SU-DHL-6 (cell line): ENCODE results near the gene FGFR2.

Source experiments
- H2AFZ ChIP-seq: fragments of 200-600 bp; sonication (generic); 2 replicates; pipeline ENCODE4 v1.6.1; 2014; ENCODE audit warnings: low read depth, mild to moderate bottlenecking, moderate library complexity, mixed read lengths, antibody characterized with exemption, low read length; ENCODE audit not compliant: severe bottlenecking
- H3F3A ChIP-seq: fragments of 200-600 bp; shearing (Covaris generic); 2 replicates; pipeline ENCODE4 v1.6.0; 2016; ENCODE audit warnings: antibody characterized with exemption, mild to moderate bottlenecking; ENCODE audit not compliant: insufficient read depth
- H3K27ac ChIP-seq: fragments of 200-600 bp; sonication (generic); 2 replicates; pipeline ENCODE4 v1.5.1; 2016; ENCODE audit warnings: low read depth, mild to moderate bottlenecking, low read length, moderate library complexity, mixed read lengths
- H3K27me3 ChIP-seq: fragments of 200-600 bp; sonication (generic), shearing (Covaris generic); 2 replicates; pipeline ENCODE4 v1.6.0; 2014; ENCODE audit warnings: mild to moderate bottlenecking, low read length
- H3K36me3 ChIP-seq: fragments of 200-600 bp; sonication (generic); 2 replicates; pipeline ENCODE4 v1.6.1; 2014; ENCODE audit warnings: mild to moderate bottlenecking, low read length, mixed read lengths
- H3K4me2 ChIP-seq: fragments of 300-600, 200-600 bp; shearing (Covaris generic), sonication (generic); 2 replicates; pipeline ENCODE4 v1.6.0; 2014; ENCODE audit warnings: low read length, low read depth, mild to moderate bottlenecking; ENCODE audit not compliant: poor library complexity, severe bottlenecking
- H3K4me3 ChIP-seq: fragments of 200-600 bp; sonication (generic); 2 replicates; pipeline ENCODE4 v1.5.1; 2014; ENCODE audit warnings: antibody characterized with exemption, low read length, mild to moderate bottlenecking, mixed read lengths; ENCODE audit not compliant: insufficient read depth, poor library complexity, severe bottlenecking
- H3K79me2 ChIP-seq: fragments of 200-600 bp; sonication (generic); 2 replicates; pipeline ENCODE4 v1.6.1; 2014; ENCODE audit warnings: mild to moderate bottlenecking, low read length, moderate library complexity; ENCODE audit not compliant: insufficient read depth
- H3K9ac ChIP-seq: fragments of 200-600 bp; sonication (generic); 2 replicates; pipeline ENCODE4 v1.7.0; 2014; ENCODE audit warnings: mild to moderate bottlenecking, low read length
- H3K9me2 ChIP-seq: fragments of 200-600 bp; sonication (generic); replicated peaks from 2 replicates; pipeline ENCODE4 v1.6.1; 2014; ENCODE audit warnings: low read length; ENCODE audit not compliant: insufficient read depth
- H3K9me3 ChIP-seq: fragments of 200-600 bp; sonication (generic); 2 replicates; pipeline ENCODE4 v1.6.1; 2014; ENCODE audit warnings: low read length, mixed read lengths; ENCODE audit not compliant: insufficient read depth
- H4K20me1 ChIP-seq: fragments of 200-600 bp; sonication (generic); 2 replicates; pipeline ENCODE4 v1.6.1; 2014; ENCODE audit warnings: low read depth, mild to moderate bottlenecking, antibody characterized with exemption, low read length, moderate library complexity, mixed read lengths
- CTCF ChIP-seq: fragments of 200-600 bp; sonication (generic); IDR thresholded peaks from one replicate; pipeline ENCODE4 v1.5.1; 2017; ENCODE audit warnings: antibody characterized with exemption, mild to moderate bottlenecking, low read length, moderate library complexity; ENCODE audit not compliant: insufficient read depth, poor library complexity, severe bottlenecking
- EZH2phosphoT487 ChIP-seq: fragments of 200-600 bp; sonication (generic), shearing (Covaris generic); conservative IDR thresholded peaks from 2 replicates; pipeline ENCODE4 v1.6.1; 2018; ENCODE audit warnings: mild to moderate bottlenecking, antibody characterized with exemption, low read length, moderate library complexity, mixed read lengths

Gene FGFR2

GRCh38 chr10:121598263-121599249 is at the start of gene FGFR2:
TSS of gene FGFR2 (minus strand) at chr10:121598444. CDS start at chr10:121593817, 4,627 bp downstream.
- Histone ChIP-seq H3K4me3 (no peak within 1 kb of the TSS), H3K27ac (no peak within 1 kb of the TSS), H3K9ac (no peak within 1 kb of the TSS)

GRCh38 chr10:121647401-121647800 is 49.2 kb upstream of the FGFR2 start:
- no peak for TF ChIP-seq EZH2phosphoT487
- TF ChIP-seq CTCF = no peak
- no peaks in the 10 kb centered on the region for H3K9me2 ChIP-seq
- H3K9ac ChIP-seq = no peak overlapping the region
- H3K4me2 ChIP-seq = no peak overlapping the region
- no peaks in the 10 kb centered on the region for H3F3A ChIP-seq
- H3K36me3 ChIP-seq = no peaks in the 10 kb centered on the region
- H3K27me3 ChIP-seq = no peaks in the 10 kb centered on the region
- no peaks in the 10 kb centered on the region for H4K20me1 ChIP-seq
- H3K4me3 ChIP-seq = no peak overlapping the region
- no peak overlapping the region for H2AFZ ChIP-seq
- H3K9me3 ChIP-seq = no peaks in the 10 kb centered on the region
- H3K79me2 ChIP-seq = no peaks in the 10 kb centered on the region
- no peak overlapping the region for H3K27ac ChIP-seq

More at GRCh38 chr10:121598263-121599249, at the start of gene FGFR2:
- Histone ChIP-seq H4K20me1 (no peaks in the 10 kb centered on the region), H3K27me3 (no peaks in the 10 kb centered on the region), H3K9me2 (no peaks in the 10 kb centered on the region), H3F3A (no peaks in the 10 kb centered on the region), H2AFZ (no peak within 1 kb of the TSS), H3K9me3 (no peaks in the 10 kb centered on the region), H3K36me3 (no peaks in the 10 kb centered on the region), H3K79me2 (no peaks in the 10 kb centered on the region), H3K4me2 (no peak within 1 kb of the TSS)
- TF ChIP-seq EZH2phosphoT487 (no peak), CTCF (no peak)

GRCh38 chr10:121645696-121646095 is 47.5 kb upstream of the FGFR2 start:
- no peaks in the 10 kb centered on the region for H3K79me2 ChIP-seq
- no peaks in the 10 kb centered on the region for H3F3A ChIP-seq
- no peaks in the 10 kb centered on the region for H3K9me2 ChIP-seq
- H3K9me3 ChIP-seq = no peaks in the 10 kb centered on the region
- H4K20me1 ChIP-seq = no peaks in the 10 kb centered on the region
- no peak overlapping the region for H2AFZ ChIP-seq
- H3K36me3 ChIP-seq = no peaks in the 10 kb centered on the region
- H3K9ac ChIP-seq = no peak overlapping the region
- no peak overlapping the region for H3K4me2 ChIP-seq
- H3K4me3 ChIP-seq = no peak overlapping the region
- TF ChIP-seq CTCF (no peak), EZH2phosphoT487 (no peak)
- H3K27ac ChIP-seq = no peak overlapping the region
- H3K27me3 ChIP-seq = no peaks in the 10 kb centered on the region
